ENCODE measurements around the gene HOXC12.

Gene HOXC12

DNA sequence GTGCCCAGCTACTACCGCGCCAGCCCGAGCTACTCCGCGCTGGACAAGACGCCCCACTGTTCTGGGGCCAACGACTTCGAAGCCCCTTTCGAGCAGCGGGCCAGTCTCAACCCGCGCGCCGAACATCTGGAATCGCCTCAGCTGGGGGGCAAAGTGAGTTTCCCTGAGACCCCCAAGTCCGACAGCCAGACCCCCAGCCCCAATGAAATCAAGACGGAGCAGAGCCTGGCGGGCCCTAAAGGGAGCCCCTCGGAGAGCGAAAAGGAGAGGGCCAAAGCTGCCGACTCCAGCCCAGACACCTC, 30.9 kb downstream of the HOXC12 start:
- no peak for DNase-seq

DNA sequence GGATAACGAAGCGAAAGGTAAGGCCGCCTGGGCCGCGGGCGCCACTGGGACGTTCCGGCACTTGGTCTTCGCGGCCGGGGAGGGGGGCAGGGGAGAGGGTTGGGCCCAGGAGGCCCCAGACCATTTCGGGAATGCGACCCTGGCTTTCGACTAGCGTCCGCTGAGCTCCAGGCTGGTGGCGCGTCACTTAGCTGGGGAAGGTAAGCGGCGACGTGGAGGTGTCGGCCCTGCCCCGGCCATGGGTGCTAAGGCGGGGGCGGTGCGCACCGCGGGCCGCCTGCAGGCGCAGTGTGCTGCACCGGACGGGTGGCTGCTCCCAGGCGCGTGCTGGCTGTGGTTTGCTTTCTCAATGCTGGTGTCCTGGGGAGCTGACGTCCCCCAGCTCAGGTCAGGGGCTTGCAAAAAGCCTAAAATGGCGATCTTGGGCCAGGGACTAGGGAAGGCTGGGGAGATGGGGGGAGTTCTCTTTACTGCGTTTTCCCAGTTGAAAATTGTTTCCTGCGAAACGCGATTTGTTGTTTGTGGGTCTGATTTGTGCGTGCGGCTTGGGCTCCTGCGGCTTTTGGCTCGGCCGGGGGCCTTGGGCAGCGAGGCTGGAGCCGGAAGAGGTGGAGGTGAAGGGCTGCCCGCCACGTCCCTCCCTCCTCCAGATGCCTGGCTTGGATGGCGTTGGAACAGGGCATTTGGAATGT, 31.4 kb downstream of the HOXC12 start:
- DNase-seq: no peak

DNA sequence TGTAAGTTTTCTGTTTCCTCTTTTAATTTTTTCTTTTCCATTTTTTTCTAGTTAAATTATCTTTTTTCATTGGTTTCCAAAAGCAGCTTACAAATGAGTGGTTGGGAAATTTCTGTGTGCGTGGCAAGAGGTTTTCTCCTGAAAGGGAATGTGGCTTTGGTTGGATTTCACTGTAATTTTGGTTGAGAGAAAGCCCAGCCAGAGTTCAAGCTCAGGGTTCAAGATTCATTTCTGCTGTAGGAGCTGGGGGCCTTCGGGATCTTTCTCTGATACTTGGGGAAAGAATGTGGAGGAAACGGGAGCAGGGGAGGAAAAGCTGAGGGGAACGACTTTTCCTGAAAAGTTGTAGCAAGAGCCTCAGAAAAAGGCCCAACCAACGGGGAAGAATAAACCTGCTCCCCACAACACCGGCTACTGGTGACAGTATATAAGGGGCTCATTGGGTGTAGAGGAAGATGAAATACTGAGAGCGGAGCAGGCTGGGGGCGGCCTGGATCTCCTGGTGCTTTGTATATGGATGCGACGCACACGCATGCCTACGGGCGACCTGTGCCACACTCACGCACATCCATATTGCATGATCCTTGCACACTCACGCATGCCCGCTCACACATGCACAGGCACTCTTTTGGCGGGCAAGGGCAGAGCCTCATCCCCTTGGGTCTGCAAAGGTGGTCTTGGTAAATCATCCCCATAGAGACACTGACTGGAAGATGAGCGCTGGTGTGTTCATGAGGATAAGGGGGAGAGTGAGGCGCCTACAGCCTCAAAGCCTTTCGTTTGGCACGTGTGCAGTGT, 32.2 kb downstream of the HOXC12 start:
- no peak for DNase-seq

DNA sequence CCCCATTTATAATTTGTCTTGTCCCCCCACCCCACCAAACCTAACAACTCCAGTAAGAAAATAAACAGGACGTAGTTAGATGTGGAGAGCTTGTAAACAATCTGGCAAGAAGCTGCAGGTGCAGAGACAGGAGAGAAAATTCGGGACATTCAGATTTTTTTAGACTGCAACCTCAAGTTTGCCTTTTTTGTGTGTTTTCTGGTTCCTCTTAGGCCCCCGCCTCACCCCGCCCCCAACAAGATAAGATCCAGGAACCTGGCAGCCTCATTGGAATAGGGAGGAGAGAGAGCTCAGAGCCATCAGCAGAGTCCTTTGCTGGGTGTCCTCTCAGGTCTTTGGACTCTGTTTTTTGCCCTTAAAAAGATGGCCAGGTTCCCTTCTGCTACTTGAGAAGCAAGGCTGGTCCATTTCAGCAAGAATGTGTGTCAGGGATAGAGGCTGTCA, 33.1 kb downstream of the HOXC12 start:
- no peak for DNase-seq

DNA sequence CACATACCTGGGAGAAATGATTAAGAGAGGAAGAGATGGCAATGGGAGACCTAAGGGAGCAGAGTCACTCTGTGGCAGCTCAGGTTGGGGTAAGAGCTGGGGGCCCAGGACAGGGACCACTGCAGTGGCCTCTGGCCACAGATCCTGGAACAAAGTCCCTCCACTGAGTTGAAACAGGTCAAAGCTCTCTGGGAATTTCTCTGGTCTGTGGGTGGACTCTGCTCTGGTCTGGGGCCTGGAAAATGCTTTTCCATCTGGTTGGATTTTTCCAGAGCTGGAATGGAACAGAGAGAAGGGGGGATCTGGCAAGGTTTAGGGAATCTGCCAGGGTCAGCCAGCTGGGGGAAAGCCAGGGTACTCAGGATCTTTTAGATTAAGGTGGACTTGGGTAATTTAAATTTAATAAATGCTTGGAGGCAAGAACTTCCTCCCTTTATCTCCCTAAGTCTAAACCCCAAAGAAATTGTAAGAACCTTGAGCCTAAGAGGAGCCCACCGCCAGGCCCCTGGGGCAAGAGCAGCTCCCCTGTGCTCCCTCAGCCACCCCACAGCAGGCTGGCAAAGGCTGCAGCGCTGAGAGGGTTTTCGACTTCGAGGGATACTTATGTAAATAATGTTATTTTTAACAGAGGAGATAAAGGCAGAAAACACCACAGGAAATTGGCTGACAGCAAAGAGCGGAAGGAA, 34.0 kb downstream of the HOXC12 start:
- no peak for DNase-seq

DNA sequence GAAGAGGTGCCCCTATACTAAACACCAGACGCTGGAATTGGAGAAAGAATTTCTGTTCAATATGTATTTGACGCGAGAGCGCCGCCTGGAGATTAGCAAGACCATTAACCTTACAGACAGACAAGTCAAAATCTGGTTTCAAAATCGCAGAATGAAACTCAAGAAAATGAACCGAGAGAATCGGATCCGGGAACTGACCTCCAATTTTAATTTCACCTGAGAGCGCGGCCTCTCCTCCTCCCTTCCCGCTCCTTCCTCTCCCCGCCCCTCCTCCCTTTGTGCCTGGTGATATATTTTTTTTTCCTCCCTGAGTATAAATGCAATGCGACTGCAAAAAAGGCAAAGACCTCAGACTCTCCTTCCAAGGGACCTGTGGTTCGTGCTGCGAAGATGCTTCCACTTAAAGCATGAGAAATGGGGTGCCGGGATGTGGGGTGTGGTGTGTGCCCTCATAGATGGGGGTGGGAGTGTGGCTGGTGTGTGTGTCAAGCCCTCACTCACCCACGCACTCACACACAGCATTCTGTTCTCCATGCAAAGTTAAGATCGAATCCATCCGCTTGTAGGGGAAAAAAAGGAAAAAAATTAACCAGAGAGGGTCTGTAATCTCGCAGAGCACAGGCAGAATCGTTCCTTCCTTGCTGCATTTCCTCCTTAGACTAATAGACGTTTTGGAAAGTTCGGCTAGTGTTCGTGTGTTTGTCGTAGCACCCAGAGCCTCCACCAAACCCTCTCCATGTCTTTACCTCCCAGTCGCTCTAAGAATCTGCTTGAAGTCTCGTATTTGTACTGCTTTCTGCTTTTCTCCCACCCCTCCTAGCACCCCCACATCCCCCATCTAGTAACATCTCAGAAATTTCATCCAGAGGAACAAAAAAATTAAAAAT, 34.8 kb downstream of the HOXC12 start:
- no peak for DNase-seq

DNA sequence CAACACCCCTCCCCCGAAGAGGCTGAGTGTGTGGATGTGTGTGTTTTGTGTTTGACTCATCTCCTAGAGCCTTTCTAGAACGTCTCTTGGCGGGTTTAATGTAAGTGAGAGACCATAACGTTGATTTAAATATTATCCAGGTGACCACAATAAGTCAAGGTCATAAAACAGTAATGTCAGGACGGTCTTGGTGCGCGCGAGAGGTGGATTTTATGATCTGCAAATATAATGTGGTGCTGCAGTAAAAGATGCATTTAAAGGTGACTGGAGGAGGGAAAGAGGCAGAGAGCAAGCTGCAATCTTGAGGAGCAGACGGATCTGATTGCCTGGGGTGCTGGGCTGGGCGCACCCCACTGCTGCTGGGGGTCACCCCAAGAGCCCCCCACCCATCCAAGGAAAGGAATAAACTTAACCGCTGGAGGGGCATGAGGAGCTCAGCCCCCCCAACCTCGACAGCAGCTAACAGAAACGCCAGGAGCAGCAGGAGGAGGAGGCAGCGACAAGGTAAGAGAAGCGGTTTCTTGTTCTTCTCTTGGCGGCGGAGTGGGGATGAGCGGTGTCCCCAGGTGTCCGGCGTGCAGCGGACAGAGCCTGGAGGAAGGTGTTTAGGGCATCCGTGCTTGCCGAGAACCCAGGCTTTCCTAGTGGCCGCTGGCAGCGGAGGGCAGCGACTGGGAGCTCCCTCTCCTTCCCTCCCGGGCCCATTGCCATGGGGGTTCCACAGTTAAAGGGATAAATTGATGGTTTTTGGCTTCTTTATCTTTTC, 35.8 kb downstream of the HOXC12 start:
- no peak for DNase-seq

DNA sequence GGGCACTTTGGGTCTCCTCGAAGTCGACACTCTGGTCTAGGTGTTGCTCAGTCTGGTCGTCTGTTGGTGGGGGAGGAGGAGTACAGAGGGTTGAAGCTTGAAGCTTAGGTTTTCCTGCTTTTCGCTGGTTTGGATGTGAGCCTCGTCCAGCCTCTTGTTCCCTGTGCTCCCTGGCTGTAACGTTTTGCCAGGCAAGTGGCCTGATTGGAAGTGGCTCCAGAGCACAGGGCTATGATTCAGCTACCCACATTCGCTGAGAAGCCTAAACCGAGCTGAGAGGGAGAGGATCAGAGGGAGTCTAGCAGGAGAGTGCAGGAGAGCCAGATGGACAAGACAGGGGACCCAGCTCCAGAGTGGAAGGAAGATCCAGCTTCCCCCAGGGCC, 36.4 kb downstream of the HOXC12 start:
- no peak for DNase-seq

DNA sequence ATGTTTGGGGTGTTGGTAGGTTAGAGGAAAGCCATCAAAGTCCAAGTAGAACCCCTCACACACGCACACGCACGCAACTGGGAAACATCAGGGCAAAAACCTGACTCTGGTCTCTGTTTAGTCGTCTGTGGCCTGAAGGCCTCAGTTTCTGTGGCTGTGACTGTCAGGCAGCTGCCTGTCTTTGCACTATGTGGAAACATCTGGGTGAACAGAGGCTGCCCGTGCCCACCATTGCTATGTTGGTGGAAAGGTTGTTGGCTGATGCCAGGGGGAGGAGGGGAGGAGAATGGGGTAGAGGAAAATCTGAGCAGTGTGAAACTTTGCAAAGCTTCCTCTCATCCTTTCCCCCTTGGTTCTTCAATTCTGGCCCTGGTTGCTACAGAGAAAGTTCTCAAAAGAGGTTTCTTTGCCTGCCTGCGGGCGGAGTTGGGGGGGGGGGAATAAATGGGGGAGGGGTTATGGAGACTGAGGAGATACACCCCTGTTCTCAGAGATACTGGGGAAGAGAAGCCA, 37.7 kb downstream of the HOXC12 start:
- DNase-seq: no peak

DNA sequence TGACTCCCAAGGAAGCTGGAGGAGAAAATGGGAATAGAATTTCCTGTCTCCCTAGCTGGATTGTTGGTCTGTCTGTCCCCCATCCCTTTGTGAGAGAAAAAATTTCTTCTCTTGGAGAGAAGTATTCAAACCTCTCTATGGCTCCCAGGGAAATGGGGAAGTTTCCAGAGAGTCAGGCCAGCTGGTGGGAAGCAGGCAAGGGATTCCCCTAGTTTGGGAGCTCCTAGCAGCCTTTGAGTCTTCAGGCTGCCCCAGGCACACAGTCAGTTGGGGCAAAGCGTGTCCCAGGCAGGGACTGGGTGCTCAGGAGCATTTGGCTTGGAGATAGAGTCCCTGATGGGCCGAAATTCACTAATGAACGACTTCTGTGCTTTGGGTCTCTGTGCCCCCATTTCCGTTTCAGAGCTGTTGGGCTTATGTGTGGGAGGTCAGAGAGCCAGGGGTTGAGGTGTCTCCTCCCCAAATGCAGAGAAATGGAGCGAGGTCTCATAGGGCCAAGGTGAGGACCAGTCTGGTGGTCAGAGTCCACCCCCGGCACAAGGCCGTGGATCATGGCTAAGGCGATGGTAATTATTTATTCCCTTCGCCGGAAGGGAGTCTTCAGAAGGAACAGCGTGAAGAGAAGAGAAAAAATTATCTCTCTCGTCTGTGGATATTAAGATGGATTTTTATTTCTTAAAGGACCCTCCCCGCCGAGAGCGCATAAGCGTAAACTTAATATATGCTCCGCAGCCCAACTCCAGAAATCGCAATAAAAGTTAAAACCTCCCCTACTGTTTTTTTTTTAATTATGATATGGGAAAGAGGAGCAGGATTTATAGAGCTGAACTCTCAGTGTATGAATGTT, 38.7 kb downstream of the HOXC12 start:
- no peak for DNase-seq

DNA sequence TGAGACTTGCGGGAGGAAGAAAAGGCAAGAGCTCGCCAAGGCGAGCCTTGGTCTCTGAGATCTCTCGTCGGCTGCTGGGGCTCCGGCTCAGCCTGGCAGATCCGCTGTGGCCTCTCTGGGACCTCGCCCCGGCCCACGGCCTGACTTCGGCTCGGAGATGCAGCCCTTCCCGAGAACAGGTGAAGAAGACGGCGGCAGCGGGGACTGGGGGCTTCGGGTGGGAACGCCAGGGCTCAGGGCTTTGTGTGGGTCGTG, 39.2 kb downstream of the HOXC12 start:
- no peak for DNase-seq

DNA sequence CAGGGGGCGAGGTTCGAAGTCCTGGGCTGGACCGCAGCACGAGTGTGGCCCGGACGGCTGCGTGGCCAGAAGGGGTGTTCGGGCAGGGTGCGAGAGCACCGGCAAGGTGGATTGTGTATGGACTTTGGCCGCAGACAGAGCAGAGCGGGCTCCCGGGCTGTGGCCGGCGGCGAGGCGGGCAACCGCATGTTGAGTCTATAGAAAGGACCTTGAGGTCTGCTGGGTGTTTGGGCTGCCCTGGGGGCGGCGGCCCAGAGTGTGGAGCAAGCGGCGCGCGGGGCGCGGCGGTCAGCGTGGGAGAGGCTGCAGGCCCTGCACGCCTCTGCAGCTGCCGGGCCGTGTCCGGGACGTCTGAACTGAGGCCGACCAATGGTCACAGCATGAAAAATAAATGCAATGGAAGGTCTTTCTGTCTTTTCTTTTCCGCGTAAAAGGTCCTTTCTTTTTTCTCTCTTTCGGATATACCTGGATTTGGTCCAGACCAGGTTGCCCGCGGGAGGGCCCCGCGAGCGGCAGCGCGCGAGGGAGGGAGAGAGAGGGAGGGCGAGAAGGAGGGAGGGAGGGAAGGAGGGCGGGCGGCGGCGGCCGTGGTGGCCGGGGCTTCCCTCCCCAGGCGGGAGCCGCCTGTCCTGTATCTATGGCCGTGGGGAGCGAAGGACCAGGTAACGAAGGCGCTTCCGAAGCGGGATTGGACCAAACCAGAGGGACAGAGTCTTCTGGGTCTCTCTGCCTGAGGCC, 39.7 kb downstream of the HOXC12 start:
- no peak for DNase-seq

DNA sequence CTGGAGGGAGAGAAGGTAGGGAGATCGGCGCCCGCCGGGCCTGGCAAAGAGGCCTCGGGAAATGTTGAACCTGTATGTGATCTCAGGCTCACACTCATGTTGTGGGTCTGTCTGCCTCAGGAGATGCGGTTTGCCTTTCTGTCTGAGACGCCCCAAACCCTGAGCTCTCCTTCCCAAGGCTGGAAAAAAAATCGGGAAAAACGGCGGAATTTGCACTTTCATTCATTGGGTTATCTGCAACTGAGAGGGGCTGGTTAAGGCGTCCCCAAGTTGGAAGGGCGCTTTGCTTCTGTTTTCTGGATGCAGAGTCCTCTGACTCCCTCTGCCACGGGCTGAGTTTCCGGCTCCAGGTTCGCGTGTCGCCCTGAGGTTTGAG, 40.3 kb downstream of the HOXC12 start:
- no peak for DNase-seq

DNA sequence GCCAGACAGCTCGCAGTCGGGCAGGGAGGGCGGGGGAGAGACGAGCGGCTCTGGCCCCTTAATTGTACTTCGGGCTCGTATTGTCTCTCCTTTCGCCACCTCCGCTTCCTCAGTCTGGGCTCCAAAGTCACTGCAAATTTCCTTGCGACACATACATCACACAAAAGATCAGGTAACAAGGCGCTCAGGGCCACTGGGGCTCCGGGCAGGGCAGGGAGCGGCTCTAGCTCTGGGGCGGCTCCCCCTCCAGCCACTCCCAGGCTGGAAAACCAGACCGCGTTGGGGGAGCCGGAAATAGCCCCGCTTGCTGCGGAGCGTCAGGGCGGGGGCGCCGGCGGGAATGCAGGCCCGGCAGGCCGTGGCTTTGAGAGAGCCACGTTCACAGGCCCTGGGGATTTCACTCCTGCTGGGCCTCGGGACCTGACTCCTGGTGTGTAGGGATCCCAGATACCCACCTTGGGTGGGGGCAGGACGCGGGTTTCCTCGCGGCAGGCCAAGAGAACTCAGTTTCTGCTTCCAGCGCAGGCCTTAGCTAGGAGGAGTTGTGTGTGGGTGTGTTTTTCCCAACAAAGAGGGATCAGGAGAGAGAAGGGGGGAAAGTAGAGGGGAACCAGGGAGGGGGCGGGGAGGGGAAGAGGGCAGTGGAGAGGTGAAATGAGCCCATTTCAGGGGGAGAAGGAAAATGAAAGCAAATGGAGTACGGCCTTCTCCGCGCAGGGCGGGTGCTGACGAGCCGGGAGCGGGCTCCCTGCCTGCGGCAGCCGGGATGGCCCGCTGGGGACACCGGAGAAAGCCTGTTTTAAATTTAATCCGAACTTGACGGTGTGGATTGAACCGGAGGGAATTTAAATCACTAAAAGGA, 40.9 kb downstream of the HOXC12 start:
- DNase-seq: no peak

DNA sequence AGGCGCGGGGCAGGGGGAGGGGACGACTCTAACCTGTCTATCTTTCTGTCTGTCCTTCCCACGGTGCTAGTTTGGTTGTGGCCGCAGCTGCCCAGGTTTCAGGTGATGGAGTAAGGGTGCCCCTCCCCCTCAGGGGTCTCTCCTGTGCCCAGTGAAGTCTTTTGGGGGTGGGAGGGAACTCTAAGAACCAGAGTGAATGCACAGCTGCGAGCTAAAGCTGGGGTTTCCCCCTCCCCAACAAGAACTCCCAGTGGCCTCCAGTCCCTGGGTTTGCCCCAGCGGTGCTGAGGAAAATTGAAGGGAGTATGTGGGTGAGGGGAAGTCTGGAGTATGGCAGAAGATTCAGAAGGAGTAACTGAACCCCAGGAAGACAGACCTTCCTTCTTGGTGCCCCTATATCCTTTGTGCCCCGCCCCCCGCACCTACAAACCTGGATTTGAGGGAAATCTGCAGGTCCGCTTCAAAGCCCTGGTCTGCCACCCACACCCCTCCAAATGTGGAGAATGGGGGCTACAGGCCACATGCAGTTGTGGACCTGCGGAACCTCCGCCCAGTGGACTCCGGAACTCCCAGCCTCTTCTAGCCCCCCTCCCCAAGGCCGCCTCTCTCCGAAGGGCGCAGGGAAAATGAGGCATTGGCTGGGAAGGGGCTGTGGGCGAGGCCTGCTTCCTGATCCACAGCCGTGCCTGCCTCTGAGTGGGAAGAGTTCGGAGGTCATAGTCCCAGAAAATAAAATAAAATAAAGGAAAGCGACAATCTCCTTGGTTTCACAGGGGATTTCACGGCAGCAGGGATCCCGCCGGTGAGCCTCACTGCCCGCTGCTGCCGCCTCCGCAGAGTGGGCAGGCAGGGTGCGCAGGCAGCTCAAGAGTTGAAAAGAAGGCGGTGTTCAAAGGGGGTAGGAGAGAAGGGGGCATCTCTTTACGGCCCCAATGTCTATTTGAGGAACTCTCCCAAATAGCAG, 41.8 kb downstream of the HOXC12 start:
- DNase-seq: no peak

DNA sequence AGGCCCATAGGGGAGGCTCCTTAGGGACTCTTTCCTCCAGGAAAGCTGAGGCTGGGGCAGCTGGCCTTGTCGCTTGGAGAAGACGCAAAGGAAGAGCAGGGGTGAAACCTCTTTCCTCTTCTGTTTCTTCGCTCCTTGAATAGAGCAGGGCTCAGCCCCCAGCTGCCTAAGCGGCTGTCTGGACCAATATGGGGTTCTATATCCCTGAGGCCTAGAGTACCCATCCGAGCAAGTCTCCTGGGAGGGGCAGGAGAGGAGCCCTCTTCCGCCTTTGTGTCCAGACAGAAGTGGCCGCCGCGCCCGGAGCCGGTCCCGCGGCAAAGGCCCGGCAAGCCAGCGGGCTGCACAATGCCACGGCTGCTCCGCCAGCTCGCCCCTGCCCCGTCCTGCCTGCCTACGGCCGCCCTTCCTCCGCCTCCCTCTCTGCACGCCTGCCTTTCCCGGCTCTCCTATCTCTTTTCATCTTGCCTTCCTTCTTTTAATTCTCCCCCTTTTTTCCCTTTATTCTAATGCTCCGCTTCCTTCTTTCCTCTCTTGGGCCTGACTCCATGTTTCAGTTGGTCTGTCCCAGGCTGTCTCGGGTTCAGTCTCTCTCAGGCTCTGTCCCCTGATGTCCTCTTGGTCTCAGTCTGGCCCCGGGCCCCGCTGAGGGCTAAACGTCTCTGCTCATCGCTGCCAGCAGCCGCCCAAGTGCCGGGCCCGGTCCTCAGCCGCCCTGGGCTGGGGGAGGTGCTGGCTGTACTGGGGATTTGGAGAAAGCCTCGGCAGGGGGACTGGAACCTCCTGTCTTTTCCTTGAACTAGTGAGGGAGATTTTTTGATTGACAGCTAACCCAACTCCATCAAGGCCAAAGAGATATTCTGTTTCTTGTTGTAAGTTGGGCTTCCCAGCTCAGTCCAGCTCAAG, 42.8 kb downstream of the HOXC12 start:
- no peak for DNase-seq

DNA sequence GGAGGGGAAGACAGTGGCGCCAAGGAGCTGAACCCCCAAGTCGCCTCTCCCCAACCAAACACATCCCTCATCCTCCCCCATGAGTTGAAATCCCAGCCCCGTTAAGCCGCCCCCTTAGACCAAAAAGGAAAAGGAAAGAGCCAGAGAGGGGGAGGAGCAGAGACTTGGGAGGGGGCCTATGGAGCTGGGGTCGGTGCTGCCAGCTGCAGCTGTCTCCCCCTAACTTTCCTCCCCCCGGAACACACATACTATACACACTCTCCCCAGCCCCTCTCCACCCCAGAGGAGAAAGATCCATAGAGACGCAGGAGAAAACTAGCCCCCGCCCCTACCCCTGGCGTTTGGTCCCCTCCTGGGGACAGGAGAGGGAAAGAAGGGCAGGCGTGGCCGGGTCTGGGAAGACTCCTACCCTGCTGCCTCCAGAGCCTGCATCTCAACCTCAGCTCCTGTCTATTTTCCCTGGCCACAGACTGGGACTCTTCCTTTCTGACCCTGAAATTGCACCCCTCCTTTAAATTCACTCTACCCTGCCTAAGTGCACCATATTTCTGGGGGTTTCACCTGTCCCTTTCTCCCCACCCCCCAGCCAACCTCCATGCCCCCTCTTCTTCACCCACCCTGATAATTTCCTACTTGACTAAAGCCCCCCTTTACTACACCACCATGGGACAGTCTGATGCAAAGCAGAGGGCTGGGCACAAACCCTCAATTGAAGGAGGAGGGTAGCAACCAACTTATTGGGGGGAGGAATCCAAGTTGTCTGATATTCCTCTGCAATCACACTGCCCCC, 43.6 kb downstream of the HOXC12 start:
- no peak for DNase-seq

Data from activated CD8-positive, alpha-beta memory T cell treated with anti-CD3 and anti-CD28 coated beads for 24 hours (primary cell).